WTC11 (cell line): Measurements from ENCODE around the gene HNRNPL. TPM values are rescaled to one million over a fixed set of nuclear protein-coding genes. Genes with fewer than 3 reads are reported as not detected.

Source experiments
- ATAC-seq: fragments of 200-7000 bp; cut with Tn5 transposase; 2 replicates; pipeline ENCODE4 v1.10.0; 2021; ENCODE audit warnings: mild to moderate bottlenecking, moderate library complexity
- Bru-seq: library from RNA; stranded (reverse); fragments of 400-500 nt; gene quantifications from one replicate; lab custom pipeline; 2021; lab: Mats Ljungman, UMichigan
- CTCF ChIA-PET: fragments of 300-600 bp; sonication (Branson Sonifier 250); formaldehyde crosslinking; loops from one replicate; lab custom pipeline; 2021; ENCODE audit warnings: antibody characterized with exemption; lab: Charles Lee
- POLR2A ChIA-PET: fragments of 350-600 bp; sonication (Branson Sonifier 250); formaldehyde crosslinking; loops from one replicate; lab custom pipeline; 2021; ENCODE audit warnings: antibody characterized with exemption; lab: Charles Lee
- DNase-seq: peaks from one replicate; pipeline ENCODE4 v3.0.0; 2021; ENCODE audit warnings: low spot score
- H3K27ac Mint-ChIP-seq: 2 replicates; pipeline ENCODE4 v1.8.0; 2021; ENCODE audit warnings: mixed read lengths
- H3K27me3 Mint-ChIP-seq: 2 replicates; pipeline ENCODE4 v1.8.0; 2021; ENCODE audit warnings: low read depth, mild to moderate bottlenecking, moderate library complexity, mixed read lengths
- H3K36me3 Mint-ChIP-seq: 2 replicates; pipeline ENCODE4 v1.8.0; 2021; ENCODE audit warnings: mixed read lengths
- H3K4me1 Mint-ChIP-seq: 2 replicates; pipeline ENCODE4 v1.8.0; 2022; ENCODE audit warnings: mixed read lengths
- H3K4me3 Mint-ChIP-seq: 2 replicates; pipeline ENCODE4 v1.8.0; 2021; ENCODE audit warnings: mild to moderate bottlenecking, moderate library complexity, mixed read lengths
- H3K9me3 Mint-ChIP-seq: 2 replicates; pipeline ENCODE4 v1.8.0; 2021; ENCODE audit warnings: mixed read lengths
- ATF1 ChIP-seq: sonication (generic); formaldehyde crosslinking; IDR thresholded peaks from 2 replicates; pipeline ENCODE4 v1.8.1; 2023; ENCODE audit warnings: mild to moderate bottlenecking, moderate library complexity, missing genetic modification reagents
- E2F4 ChIP-seq: sonication (generic); formaldehyde crosslinking; IDR thresholded peaks from 2 replicates; pipeline ENCODE4 v1.8.1; 2022; ENCODE audit warnings: low read depth, mild to moderate bottlenecking, moderate library complexity, missing genetic modification reagents, borderline replicate concordance
- EMX1 ChIP-seq: fragments of 250-450 bp; sonication (Bioruptor Pico); IDR thresholded peaks from 2 replicates; pipeline ENCODE4 v1.8.0; 2021; ENCODE audit warnings: mild to moderate bottlenecking
- ERG ChIP-seq: fragments of 250-450 bp; sonication (Bioruptor Pico); IDR thresholded peaks from 2 replicates; pipeline ENCODE4 v1.8.0; 2021; ENCODE audit warnings: mild to moderate bottlenecking
- FOXJ3 ChIP-seq: sonication (generic); formaldehyde crosslinking; IDR thresholded peaks from 2 replicates; pipeline ENCODE4 v1.9.0; 2021; ENCODE audit warnings: missing genetic modification reagents, mild to moderate bottlenecking, borderline replicate concordance
- GABPB1 ChIP-seq: sonication (generic); formaldehyde crosslinking; IDR thresholded peaks from 2 replicates; pipeline ENCODE4 v1.8.1; 2023; ENCODE audit warnings: mild to moderate bottlenecking, missing genetic modification reagents
- JUN ChIP-seq: sonication (generic); formaldehyde crosslinking; IDR thresholded peaks from 2 replicates; pipeline ENCODE4 v1.8.0; 2023; ENCODE audit warnings: mild to moderate bottlenecking, missing genetic modification reagents
- MXD4 ChIP-seq: fragments of 250-450 bp; sonication (Bioruptor Pico); IDR thresholded peaks from 2 replicates; pipeline ENCODE4 v1.8.0; 2021; ENCODE audit warnings: mild to moderate bottlenecking, moderate library complexity, borderline replicate concordance
- MYBL2 ChIP-seq: sonication (generic); formaldehyde crosslinking; IDR thresholded peaks from 2 replicates; pipeline ENCODE4 v1.8.1; 2023; ENCODE audit warnings: mild to moderate bottlenecking, moderate library complexity, missing genetic modification reagents
- NFE2L1 ChIP-seq: sonication (generic); formaldehyde crosslinking; IDR thresholded peaks from 2 replicates; pipeline ENCODE4 v1.8.1; 2023; ENCODE audit warnings: missing genetic modification reagents
- NR1H2 ChIP-seq: sonication (generic); formaldehyde crosslinking; IDR thresholded peaks from 2 replicates; pipeline ENCODE4 v1.9.0; 2021; ENCODE audit warnings: mild to moderate bottlenecking, moderate library complexity, missing genetic modification reagents
- PRRX2 ChIP-seq: fragments of 250-450 bp; sonication (Bioruptor Pico); IDR thresholded peaks from 2 replicates; pipeline ENCODE4 v1.8.0; 2021; ENCODE audit warnings: mild to moderate bottlenecking
- SMAD3 ChIP-seq: sonication (generic); formaldehyde crosslinking; IDR thresholded peaks from 2 replicates; pipeline ENCODE4 v1.8.0; 2022; ENCODE audit warnings: missing genetic modification reagents, mild to moderate bottlenecking, borderline replicate concordance
- TCF7 ChIP-seq: sonication (generic); formaldehyde crosslinking; IDR thresholded peaks from 2 replicates; pipeline ENCODE4 v1.8.0; 2022; ENCODE audit warnings: mild to moderate bottlenecking, low read depth, missing genetic modification reagents, moderate library complexity
- TEAD4 ChIP-seq: sonication (generic); formaldehyde crosslinking; IDR thresholded peaks from 2 replicates; pipeline ENCODE4 v1.8.0; 2022; ENCODE audit warnings: mild to moderate bottlenecking, missing genetic modification reagents
- ZBTB21 ChIP-seq: sonication (generic); formaldehyde crosslinking; IDR thresholded peaks from 2 replicates; pipeline ENCODE4 v1.8.1; 2023; ENCODE audit warnings: mild to moderate bottlenecking, missing genetic modification reagents, borderline replicate concordance
- ZNF281 ChIP-seq: sonication (generic); formaldehyde crosslinking; IDR thresholded peaks from 2 replicates; pipeline ENCODE4 v1.8.0; 2023; ENCODE audit warnings: mild to moderate bottlenecking, missing genetic modification reagents
- ZNF317 ChIP-seq: sonication (generic); formaldehyde crosslinking; IDR thresholded peaks from 2 replicates; pipeline ENCODE4 v1.8.1; 2023; ENCODE audit warnings: low read depth, mild to moderate bottlenecking, moderate library complexity, missing genetic modification reagents, borderline replicate concordance
- ZNF396 ChIP-seq: fragments of 250-450 bp; sonication (Bioruptor Pico); IDR thresholded peaks from 2 replicates; pipeline ENCODE4 v1.8.0; 2021; ENCODE audit warnings: mild to moderate bottlenecking, moderate library complexity, borderline replicate concordance
- ZNF425 ChIP-seq: fragments of 250-450 bp; sonication (Bioruptor Pico); conservative IDR thresholded peaks from 2 replicates; pipeline ENCODE4 v1.9.0; 2021; ENCODE audit warnings: mild to moderate bottlenecking
- long read RNA-seq, 3 experiments: library from RNA in 1 of 3; library from capped mRNA in 1 of 3; library from polyadenylated mRNA in 1 of 3; unstranded in 2 of 3; stranded (forward) in 1 of 3; transcript quantifications; one replicate each; pipeline ENCODE4 v2.0.0, GENCODE V29; 2021
- total RNA-seq: library from RNA; stranded (reverse); gene quantifications from 3 replicates; pipeline ENCODE4 v1.2.3, GENCODE V29; 2021
- TF ChIP-seq, protein P1 (sequence below): sonication (generic); formaldehyde crosslinking; IDR thresholded peaks from 2 replicates; pipeline ENCODE4 v1.8.0; 2022; ENCODE audit warnings: mild to moderate bottlenecking, missing genetic modification reagents
- TF ChIP-seq, protein P2 (sequence below): sonication (generic); formaldehyde crosslinking; IDR thresholded peaks from 2 replicates; pipeline ENCODE4 v1.8.0; 2023; ENCODE audit warnings: missing genetic modification reagents

The HNRNPL gene
- total RNA-seq (680 to 779 TPM (median 683 TPM) in 3 replicates), Bru-seq, nascent RNA (percentile 97 among the genes with signal in this experiment)
- long read RNA-seq, experiment 1, transcript HNRNPL-201 (13 exons, 2,471 nt): major isoform, 766 of 918 reads
- long read RNA-seq, experiment 1, transcript HNRNPL-206 (6 exons, 3,094 nt): minor isoform, 12 of 918 reads
- long read RNA-seq, experiment 1, transcript HNRNPL-210 (13 exons, 1,633 nt): minor isoform, 7 of 918 reads
- long read RNA-seq, experiment 1, partial matches to known transcripts: 49 of 918 reads
- long read RNA-seq, experiment 1, other reads (novel, unspliced or antisense): 79 of 918 reads
- long read RNA-seq, experiment 2, transcript HNRNPL-203 (7 exons, 2,404 nt): minor isoform, 10 of 496 reads
- long read RNA-seq, experiment 2, transcript HNRNPL-206 (6 exons, 3,094 nt): minor isoform, 42 of 496 reads
- long read RNA-seq, experiment 2, transcript HNRNPL-205 (2 exons, 588 nt): minor isoform, 22 of 496 reads
- long read RNA-seq, experiment 2, transcript HNRNPL-201 (13 exons, 2,471 nt): major isoform, 119 of 496 reads
- long read RNA-seq, experiment 2, partial matches to known transcripts: 187 of 496 reads
- long read RNA-seq, experiment 2, other reads (novel, unspliced or antisense): 114 of 496 reads
- long read RNA-seq, experiment 3, transcript HNRNPL-210 (13 exons, 1,633 nt): major isoform, 6 of 32 reads
- long read RNA-seq, experiment 3, partial matches to known transcripts: 18 of 32 reads
- long read RNA-seq, experiment 3, other reads (novel, unspliced or antisense): 6 of 32 reads

GRCh38 chr19:38849860-38850435 lies at the start of gene HNRNPL:
HNRNPL (minus strand) TSS chr19:38849986; CDS start chr19:38849966, 20 bp downstream.
- Mint-ChIP-seq H3K9me3 (0 out of 2 replicates have a peak, but pooled peaks cover 2% of the 10 kb centered on the region), H3K27ac (peak within 1 kb of the TSS; percentile 99), H3K4me3 (peak within 1 kb of the TSS; percentile 92), H3K27me3 (peaks cover under 1% of the 10 kb centered on the region; the same call in 1 of the 2 replicates), H3K36me3 (peaks cover 41% of the 10 kb centered on the region), H3K4me1 (peaks cover 39% of the 10 kb centered on the region)
- ChIA-PET POLR2A (interaction anchor here (0.9 to 1.2 kb wide), 3 partner anchors 18 to 80 kb away, joined by 3 to 8 read pairs (median 7); partner anchors contain the start of genes ECH1, MRPS12 and SARS2), CTCF (interaction anchor here (1.0 to 1.5 kb wide), 8 partner anchors 11 to 447 kb away, joined by 3 to 15 read pairs (median 4); partner anchors contain the start of genes FAM98C, MRPS12 and SARS2)
- ATAC-seq (peak; percentile 73), DNase-seq (peak; percentile 99)
- TF ChIP-seq FOXJ3 (CRISPR knock-in tag) (no peak), MXD4 (CRISPR knock-in tag) (no peak), NFE2L1 (CRISPR knock-in tag) (peak; percentile 59; the same call in 1 of the 2 replicates), ZNF425 (CRISPR knock-in tag) (no peak), ZBTB21 (no peak), GABPB1 (peak; percentile 4; the same call in 1 of the 2 replicates), ZNF396 (CRISPR knock-in tag) (no peak), ZNF281 (CRISPR knock-in tag) (no peak; the same call in 1 of the 2 replicates), E2F4 (0 out of 2 replicates have a peak, but pooled peaks have one; percentile 32), TCF7 (CRISPR knock-in tag) (0 out of 2 replicates have a peak, but pooled peaks have one; percentile 48), SMAD3 (CRISPR knock-in tag) (0 out of 2 replicates have a peak, but pooled peaks have one; percentile 59), NR1H2 (CRISPR knock-in tag) (no peak), ATF1 (CRISPR knock-in tag) (no peak), MYBL2 (peak; percentile 66; the same call in 1 of the 2 replicates), EMX1 (no peak), JUN (CRISPR knock-in tag) (no peak), PRRX2 (CRISPR knock-in tag) (no peak), ERG (no peak), ZNF317 (no peak), TEAD4 (CRISPR knock-in tag) (no peak)
- TF ChIP-seq, protein P1, sequence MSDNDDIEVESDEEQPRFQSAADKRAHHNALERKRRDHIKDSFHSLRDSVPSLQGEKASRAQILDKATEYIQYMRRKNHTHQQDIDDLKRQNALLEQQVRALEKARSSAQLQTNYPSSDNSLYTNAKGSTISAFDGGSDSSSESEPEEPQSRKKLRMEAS (CRISPR knock-in tag): no peak
- TF ChIP-seq, protein P2, sequence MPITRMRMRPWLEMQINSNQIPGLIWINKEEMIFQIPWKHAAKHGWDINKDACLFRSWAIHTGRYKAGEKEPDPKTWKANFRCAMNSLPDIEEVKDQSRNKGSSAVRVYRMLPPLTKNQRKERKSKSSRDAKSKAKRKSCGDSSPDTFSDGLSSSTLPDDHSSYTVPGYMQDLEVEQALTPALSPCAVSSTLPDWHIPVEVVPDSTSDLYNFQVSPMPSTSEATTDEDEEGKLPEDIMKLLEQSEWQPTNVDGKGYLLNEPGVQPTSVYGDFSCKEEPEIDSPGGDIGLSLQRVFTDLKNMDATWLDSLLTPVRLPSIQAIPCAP (CRISPR knock-in tag): no peak
